Heart left ventricle (tissue), 16 donors: ENCODE results near the gene PRKN. TPM values are rescaled to one million over a fixed set of nuclear protein-coding genes. Genes with fewer than 3 reads are reported as not detected.

ENCODE experiments used
- ATAC-seq, 4 donors: fragments of 200-7000 bp; cut with Tn5 transposase; one replicate each; pipeline ENCODE4 v1.9.1; 2020 to 2022; ENCODE audit warnings: moderate library complexity in 4 of 4, mild to moderate bottlenecking in 3 of 4, moderate number of reproducible peaks in 1 of 4
- DNase-seq, 5 donors: peaks; one replicate each; pipeline ENCODE4 v3.0.0-alpha.2; 2020
- H3K27ac ChIP-seq, 12 donors: fragments of 200-600 bp; sonication (generic) in 4 of 12; one replicate each; pipeline versions ENCODE4 v1.5.0 to v1.8.0; 2016 to 2022; ENCODE audit warnings: mild to moderate bottlenecking in 2 of 12
- H3K27me3 ChIP-seq, 9 donors: fragments of 200-600 bp; sonication (generic) in 2 of 9; one replicate each; pipeline versions ENCODE4 v1.5.1 to v1.8.0; 2016 to 2022; ENCODE audit warnings: mild to moderate bottlenecking in 3 of 9
- H3K36me3 ChIP-seq, 9 donors: fragments of 200-600 bp; sonication (generic) in 2 of 9; one replicate each; pipeline versions ENCODE4 v1.5.0 to v1.8.0; 2018 to 2022; ENCODE audit warnings: mild to moderate bottlenecking in 2 of 9
- H3K4me1 ChIP-seq, 12 donors: fragments of 200-600 bp; sonication (generic) in 4 of 12; one replicate each; pipeline versions ENCODE4 v1.5.0 to v1.8.0; 2016 to 2022; ENCODE audit warnings: mild to moderate bottlenecking in 3 of 12
- H3K4me3 ChIP-seq, 12 donors: fragments of 200-600 bp; sonication (generic) in 4 of 12; one replicate each; pipeline versions ENCODE4 v1.5.0 to v1.8.0; 2017 to 2022; ENCODE audit warnings: mild to moderate bottlenecking in 9 of 12, moderate library complexity in 4 of 12
- H3K9me3 ChIP-seq, 12 donors: fragments of 200-600 bp; sonication (generic) in 4 of 12; one replicate each; pipeline versions ENCODE4 v1.5.0 to v1.8.0; 2016 to 2022; ENCODE audit warnings: mild to moderate bottlenecking in 1 of 12
- POLR2A ChIP-seq, 2 donors: fragments of 450-650 bp; IDR thresholded peaks; one replicate each; pipeline ENCODE4 v1.6.1; 2017; ENCODE audit warnings: antibody characterized with exemption in 2 of 2, mild to moderate bottlenecking in 2 of 2, moderate library complexity in 2 of 2
- WGBS, 4 donors: extraction: QIAGEN DNeasy Blood & Tissue Kit in 2 of 4; methylation state at CpG; one replicate each; pipeline versions ENCODE4 v1.1.5 to v1.1.7; 2013 to 2018; 5-methylcytosine and 5-hydroxymethylcytosine counted together
- intact Hi-C, 10 donors: fragments of 100-400 bp; cut with DNase I; formaldehyde crosslinking; loops; one replicate each; pipeline versions ENCODE4 v1.11.1 to v1.14.2; 2022
- polyA plus RNA-seq, 2 donors: library from polyadenylated mRNA; stranded (reverse); fragments of 200-250 nt; gene quantifications; one replicate each; pipeline ENCODE4 v1.2.3, GENCODE V29; 2013
- total RNA-seq, 9 donors: library from RNA; depleted of rRNA in 2 of 9; stranded (reverse); fragments of >200 nt in 2 of 9; fragmentation: NEBNext Ultra II Directional in 3 of 9; extraction: Animal tissue kit (Norgen Biotek cat#: 25700) in 3 of 9; gene quantifications; one replicate each; pipeline versions ENCODE4 v1.1.0 to v1.2.4, GENCODE V29; 2016 to 2023
- TF ChIP-seq, protein P1 (sequence below), 12 donors: fragments of 200-600 bp; sonication (generic) in 4 of 12; IDR thresholded peaks; one replicate each; pipeline versions ENCODE4 v1.5.0 to v1.8.0; 2018 to 2022; ENCODE audit warnings: antibody characterized with exemption in 12 of 12, mild to moderate bottlenecking in 5 of 12
- donor health status: ischemic (EF 13 %, LVEDD 7.1; RV severe dilation, severe dysfunction).
- donor health status: healthy with polysubstance abuse.
- donor health status: DM: no; HTN: yes; CAD: no.
- donor health status: DM: no; HTN: no; CAD: no.
- donor health status: ischemic (EF 25% LVEDD 6.9; RV normal size, moderate dysfunction).
- donor health status: ischemic (EF 25% LVEDD 5.7; RV mildly dilated, moderate dysfunction).
- donor health status: healthy.
- donor health status: DM: yes; HTN: yes; CAD: no.
- donor health status: ischemic (EF 35%, LVEDD 5.7; RV mildly dilated, moderate dysfunction).
- donor health status: nonischemic (EF 11% LVEDD 7.7; RV severe dilation, severe dysfunction).
- donor health status: DM: yes; HTN: yes; CAD: no.
- donor health status: PGD.
- donor health status: ischemic (EF 29% LVEDD 5.4; RV normal size, mild dysfunction).
- donor health status: nonischemic (EF 23%, LVEDD 6.1; RV moderate dilation, normal function).

The PRKN gene
- total and polyA plus RNA-seq, 11 donors: 3.4 to 32.5 (median 21.2) TPM

DNA sequence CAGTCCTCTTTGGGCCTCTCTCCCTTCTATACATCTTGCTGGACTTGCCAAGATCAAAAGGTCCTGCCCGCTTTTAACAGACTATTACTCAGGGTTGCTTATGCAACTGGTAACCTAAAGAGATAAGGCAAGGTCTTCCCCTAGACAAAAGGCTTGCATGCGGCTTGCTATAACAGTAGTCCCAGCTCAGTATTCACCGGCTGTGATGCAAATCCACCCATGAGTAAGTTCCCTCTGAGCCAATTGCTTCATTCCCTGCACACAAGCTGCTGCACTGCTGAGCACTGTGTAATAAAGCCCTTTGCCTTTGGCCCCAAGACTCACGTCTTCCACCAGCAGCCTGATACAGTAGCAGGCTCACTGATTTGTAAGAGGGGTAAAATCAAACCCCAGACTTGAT, 363.8 kb downstream of the PRKN start:
- 85 to 93% (median 89%) methylated on average over 4 of the region's 4 CpGs for WGBS, 4 donors
- no peaks in the 10 kb centered on the region for H3K9me3 ChIP-seq
- DNase-seq: no peak
- no peak for ATAC-seq
- H3K27ac ChIP-seq: no peak overlapping the region
- no peak for TF ChIP-seq POLR2A (IDR thresholded peaks at IDR 0.05)
- TF ChIP-seq, protein P1, sequence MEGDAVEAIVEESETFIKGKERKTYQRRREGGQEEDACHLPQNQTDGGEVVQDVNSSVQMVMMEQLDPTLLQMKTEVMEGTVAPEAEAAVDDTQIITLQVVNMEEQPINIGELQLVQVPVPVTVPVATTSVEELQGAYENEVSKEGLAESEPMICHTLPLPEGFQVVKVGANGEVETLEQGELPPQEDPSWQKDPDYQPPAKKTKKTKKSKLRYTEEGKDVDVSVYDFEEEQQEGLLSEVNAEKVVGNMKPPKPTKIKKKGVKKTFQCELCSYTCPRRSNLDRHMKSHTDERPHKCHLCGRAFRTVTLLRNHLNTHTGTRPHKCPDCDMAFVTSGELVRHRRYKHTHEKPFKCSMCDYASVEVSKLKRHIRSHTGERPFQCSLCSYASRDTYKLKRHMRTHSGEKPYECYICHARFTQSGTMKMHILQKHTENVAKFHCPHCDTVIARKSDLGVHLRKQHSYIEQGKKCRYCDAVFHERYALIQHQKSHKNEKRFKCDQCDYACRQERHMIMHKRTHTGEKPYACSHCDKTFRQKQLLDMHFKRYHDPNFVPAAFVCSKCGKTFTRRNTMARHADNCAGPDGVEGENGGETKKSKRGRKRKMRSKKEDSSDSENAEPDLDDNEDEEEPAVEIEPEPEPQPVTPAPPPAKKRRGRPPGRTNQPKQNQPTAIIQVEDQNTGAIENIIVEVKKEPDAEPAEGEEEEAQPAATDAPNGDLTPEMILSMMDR (IDR thresholded peaks at IDR 0.05): no peak
- H3K36me3 ChIP-seq: no peaks in the 10 kb centered on the region
- intact Hi-C loops: loop anchor here in 1 of 10 donors (10.0 kb wide), 1 partner anchor 179 kb away; no protein-coding TSS in a partner anchor
- H3K4me3 ChIP-seq: no peak overlapping the region
- no peaks in the 10 kb centered on the region for H3K27me3 ChIP-seq
- peaks cover 0 to 12% (median 2%) of the 10 kb centered on the region in 12 donors for H3K4me1 ChIP-seq

DNA sequence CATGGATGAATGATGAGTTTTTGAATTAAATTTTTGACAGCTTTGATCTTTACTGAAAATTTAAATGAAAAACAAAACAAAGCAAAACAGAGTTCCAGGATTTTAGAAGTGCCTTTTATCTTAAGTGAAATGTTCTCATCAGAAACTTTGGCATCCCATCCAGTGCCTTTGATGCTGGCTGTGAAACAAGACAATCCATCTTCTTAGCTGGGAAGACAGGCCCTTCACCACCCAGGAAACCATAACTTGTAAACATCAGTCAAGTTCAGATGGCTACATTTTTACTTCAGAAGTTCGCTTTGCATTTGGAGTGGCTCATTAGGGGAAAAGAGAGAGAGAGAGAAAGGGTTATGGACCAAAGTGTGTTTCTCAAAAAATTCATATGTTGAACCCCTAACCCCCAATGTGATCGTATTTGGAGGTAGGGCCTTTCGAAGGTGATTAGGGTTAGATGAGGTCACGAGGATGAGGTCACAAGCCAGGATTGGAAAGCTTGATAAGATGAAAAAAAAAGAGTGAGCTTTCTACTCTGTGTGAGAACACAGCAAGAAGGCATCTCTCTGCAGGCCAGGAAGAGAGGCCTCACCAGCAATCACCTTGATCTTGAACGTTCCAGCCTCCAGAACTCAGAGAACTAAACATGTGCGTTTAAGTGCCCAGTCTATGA, 366.5 kb downstream of the PRKN start:
- intact Hi-C loops: loop anchor here in 1 of 10 donors (10.0 kb wide), 1 partner anchor 176 kb away; no protein-coding TSS in a partner anchor
- TF ChIP-seq POLR2A (IDR thresholded peaks at IDR 0.05): no peak
- TF ChIP-seq, protein P1 (IDR thresholded peaks at IDR 0.05): no peak
- ATAC-seq (peak in 1 of 4 donors; percentile 20), DNase-seq (no peak)
- no peak overlapping the region for H3K27ac ChIP-seq
- 67 to 75% (median 74%) methylated on average over 6 of the region's 6 CpGs for WGBS, 4 donors
- no peaks in the 10 kb centered on the region for H3K27me3 ChIP-seq
- H3K4me1 ChIP-seq: peaks cover 0 to 11% (median 0%) of the 10 kb centered on the region in 12 donors
- no peak overlapping the region for H3K4me3 ChIP-seq
- no peaks in the 10 kb centered on the region for H3K9me3 ChIP-seq
- H3K36me3 ChIP-seq: no peaks in the 10 kb centered on the region

DNA sequence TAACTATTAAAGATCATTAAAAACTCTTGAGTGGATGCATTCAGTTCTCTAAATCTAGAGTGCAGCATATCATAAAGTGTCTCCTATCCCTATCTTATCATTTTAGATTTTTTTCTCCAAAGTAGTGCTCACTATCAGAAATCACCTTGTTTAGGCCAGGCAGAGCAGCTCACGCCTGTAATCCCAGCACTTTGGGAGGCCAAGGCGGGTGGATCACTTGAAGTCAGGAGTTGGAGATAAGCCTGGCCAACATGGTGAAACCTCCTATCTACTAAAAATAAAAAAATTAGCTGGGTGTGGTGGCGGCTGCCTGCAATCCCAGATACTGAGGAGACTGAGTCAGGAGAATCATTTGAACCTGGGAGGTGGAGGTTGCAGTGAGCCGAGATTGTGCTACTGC, 368.9 kb downstream of the PRKN start:
- DNase-seq (no peak), ATAC-seq (no peak)
- intact Hi-C loops: no loop called here
- Histone ChIP-seq H3K27ac (no peak overlapping the region), H3K4me1 (peaks cover 0 to 11% (median 0%) of the 10 kb centered on the region in 12 donors), H3K36me3 (no peaks in the 10 kb centered on the region), H3K9me3 (no peaks in the 10 kb centered on the region), H3K4me3 (no peak overlapping the region), H3K27me3 (no peaks in the 10 kb centered on the region)
- TF ChIP-seq, protein P1 (IDR thresholded peaks at IDR 0.05): no peak
- no peak for TF ChIP-seq POLR2A (IDR thresholded peaks at IDR 0.05)
- WGBS, 4 donors: 74 to 83% (median 78%) methylated on average over 4 of the region's 4 CpGs

DNA sequence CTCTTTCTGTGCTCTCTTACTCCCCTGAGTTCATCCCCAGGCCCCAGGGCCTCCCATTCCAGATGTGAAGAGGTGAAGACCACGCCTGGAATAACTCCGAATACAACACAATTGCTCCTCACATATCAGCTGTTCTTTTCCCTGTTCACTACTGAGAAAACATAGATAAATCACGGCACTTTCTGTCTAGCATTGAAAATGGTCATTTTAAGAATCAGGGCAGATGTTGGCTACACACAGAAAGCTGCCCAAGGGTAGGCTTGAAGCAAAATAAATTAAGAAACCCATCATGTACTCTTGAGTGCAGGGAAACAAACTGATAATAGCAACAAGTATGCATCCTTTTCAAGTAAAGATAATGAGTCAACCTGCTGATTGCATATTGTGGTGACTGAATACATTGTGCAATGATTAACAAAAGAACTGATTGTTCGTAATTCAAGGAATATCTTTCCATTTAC, 382.5 kb downstream of the PRKN start:
- no peak for DNase-seq
- intact Hi-C loops: no loop called here
- TF ChIP-seq, protein P1 (IDR thresholded peaks at IDR 0.05): no peak
- no peak for TF ChIP-seq POLR2A (IDR thresholded peaks at IDR 0.05)
- Histone ChIP-seq H3K4me1 (peaks cover 0 to 22% (median 4%) of the 10 kb centered on the region in 12 donors), H3K27me3 (no peaks in the 10 kb centered on the region), H3K27ac (peak overlapping the region in 5 of 12 donors; percentile 14 to 26 (median 24)), H3K36me3 (no peaks in the 10 kb centered on the region), H3K9me3 (no peaks in the 10 kb centered on the region), H3K4me3 (no peak overlapping the region)
- WGBS, 4 donors: 45 to 63% (median 49%) methylated on average over 4 of the region's 4 CpGs
- ATAC-seq: peak in 3 of 4 donors; percentile 46 to 61 (median 55)
